HG03097 (cell line): ENCODE data around the gene ADAM19.
"Not testable (repeated sequence)": the region's sequence is repeated elsewhere in the genome, so short reads cannot be mapped to it uniquely, and the experiment has no call there.

ENCODE experiments used
- ATAC-seq: cut with Tn5 transposase; IDR thresholded peaks from one replicate; pipeline ENCODE4 v1.9.1; 2021; ENCODE audit not compliant: unreplicated experiment, low FRiP score

The ADAM19 gene

DNA sequence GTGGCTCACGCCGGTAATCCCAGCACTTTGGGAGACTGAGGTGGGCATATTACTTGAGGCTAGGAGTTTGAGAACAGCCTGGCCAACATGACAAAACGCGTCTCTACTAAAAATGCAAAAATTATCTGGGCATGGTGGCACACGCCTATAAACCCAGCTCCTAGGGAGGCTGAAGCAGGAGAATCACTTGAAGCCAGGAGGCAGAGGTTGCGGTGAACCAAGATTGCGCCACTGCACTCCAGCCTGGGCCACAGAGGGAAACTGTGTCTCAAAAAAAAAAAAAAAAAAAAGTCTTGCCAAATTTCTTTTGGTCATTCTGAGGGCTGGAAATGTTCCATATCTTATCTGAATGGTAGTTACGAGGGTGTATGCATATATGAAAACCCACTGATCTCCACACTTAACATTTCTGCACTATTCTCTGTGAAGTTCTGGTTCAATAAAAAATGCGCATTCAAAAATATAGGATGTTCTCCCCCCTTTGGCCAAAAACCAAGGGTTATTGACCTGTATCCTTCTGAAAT is 129.1 kb downstream of the ADAM19 start:
- no peak for ATAC-seq

DNA sequence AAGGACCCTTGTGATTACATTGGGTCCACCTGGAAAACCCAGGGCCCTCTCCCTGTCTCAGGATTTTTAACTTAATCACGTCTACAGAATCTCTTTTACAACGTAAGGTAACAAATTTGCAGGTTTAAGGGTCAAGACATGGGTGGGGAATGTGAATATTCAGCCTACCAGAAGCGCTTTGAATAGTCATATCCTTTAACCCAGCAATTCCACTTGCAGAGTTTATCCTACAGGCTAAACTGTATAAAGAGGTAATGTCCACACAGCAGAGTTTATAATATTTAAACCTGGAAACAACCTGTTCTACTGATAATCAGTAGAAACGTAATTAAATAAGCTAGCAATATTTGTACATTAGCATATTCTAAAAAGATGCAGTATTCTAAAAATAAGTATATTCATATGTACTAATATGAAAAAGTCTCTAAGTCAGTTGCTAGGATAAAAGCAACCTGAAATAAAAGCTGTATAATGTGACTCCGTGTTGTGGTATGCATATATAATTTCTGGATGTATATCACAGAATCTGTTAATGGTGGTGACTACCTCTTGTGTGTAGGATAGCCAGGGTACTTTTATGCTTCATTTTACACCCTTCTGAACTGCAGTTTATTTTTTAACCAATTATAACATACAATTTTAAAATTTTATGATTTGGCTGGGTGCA is 129.7 kb downstream of the ADAM19 start:
- no peak for ATAC-seq

DNA sequence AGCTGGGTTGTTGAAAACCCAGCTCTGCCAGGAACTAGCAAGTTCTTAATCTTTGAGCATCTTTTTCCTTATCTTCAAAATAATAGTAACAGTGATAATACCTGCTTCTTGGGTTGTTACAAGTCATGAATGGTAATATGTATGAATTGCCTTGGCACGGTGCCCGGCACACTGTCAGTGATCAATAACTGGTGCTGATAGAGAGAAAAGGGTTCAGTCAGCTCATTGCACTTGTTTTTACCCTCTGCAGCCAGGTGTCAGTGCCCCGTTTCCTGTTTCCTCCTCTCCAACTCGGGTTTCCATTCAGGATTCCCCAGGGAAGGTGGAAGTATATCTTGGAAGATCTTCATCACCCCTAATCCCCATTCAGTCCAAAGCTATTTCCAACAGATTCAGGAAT is 131.4 kb downstream of the ADAM19 start:
- ATAC-seq, result no peak

DNA sequence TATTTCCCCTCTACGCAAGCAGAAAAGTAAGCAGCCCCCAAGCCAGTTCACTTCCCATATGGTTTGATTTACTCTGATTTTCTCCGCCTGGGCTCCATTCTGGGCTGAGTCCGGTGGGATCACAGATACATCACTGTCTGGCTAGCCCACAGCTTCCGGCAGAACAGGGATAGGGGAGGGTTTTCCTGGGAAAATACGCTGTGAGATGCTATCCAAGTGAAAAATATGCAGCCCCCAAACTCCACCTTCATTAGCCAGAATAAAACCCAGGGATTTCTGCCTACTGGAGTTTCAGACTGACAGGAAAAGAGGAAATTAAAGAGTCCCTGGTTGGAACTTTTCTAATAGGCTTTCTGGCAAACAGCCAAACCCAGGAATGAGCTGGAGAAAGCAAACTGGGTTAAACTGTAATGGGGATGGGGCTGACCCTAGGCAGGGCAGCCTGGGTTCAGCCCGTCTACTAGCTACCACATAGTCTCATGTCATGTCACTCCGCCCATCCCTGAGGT is 132.5 kb downstream of the ADAM19 start:
- no peak for ATAC-seq

DNA sequence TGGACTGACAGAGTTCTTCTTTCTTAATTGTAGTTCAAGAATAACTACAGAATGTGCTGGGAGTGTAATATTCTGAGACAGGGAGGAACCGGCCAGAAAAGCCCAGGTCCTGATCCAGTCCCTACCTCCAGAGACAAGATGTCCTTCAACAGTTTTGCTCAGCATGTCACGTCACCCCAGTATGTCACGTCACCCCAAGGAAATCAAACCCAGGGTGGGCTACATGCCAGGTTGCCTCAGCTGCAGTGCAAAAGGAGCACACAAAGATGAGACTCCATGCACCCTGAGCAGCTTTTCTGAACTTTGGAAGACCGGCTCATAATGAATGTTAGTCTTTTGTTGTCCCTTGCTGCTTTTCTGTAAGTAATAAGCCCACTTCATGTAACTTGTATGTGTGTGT is 141.5 kb downstream of the ADAM19 start:
- no peak for ATAC-seq

DNA sequence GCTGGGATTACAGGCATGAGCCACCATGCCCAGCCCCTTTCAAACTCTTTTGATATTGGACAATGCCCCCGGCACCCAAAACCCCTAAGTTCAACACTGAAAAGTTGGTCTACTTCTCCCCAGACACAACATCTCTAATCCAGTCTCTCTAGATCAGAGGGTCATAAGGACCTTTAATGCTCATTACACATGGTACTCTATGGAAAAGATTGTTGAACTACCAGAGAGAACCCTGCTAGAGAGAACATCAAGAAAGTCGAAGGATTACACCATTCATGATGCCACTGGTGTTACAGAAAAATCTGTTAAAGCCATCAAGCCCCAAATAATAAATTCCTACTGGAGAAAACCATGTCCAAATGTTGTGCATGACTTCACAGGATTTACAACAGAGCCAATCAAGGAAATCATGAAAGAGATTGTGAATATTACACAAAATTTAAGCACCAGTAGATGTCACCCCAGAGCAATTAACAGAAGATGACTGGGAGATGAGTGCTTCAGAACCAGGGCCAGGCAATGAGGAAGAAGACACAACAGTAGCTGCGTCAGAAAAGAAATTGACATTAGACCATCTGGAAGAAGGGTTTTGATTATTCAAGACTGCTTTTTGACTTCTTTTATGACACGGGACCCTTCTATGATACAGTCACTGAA is 143.9 kb downstream of the ADAM19 start:
- no peak for ATAC-seq

DNA sequence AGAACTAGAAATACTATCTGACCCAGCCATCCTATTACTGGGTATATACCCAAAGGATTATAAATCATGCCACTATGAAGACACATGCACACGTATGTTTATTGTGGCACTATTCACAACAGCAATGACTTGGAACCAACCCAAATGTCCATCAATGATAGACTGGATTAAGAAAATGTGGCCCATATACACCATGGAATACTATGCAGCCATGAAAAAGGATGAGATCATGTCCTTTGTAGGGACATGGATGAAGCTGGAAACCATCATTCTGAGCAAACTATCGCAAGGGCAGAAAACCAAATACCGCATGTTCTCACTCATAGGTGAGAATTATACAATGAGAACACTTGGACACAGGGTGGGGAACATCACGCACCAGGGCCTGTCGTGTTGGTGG is 145.7 kb downstream of the ADAM19 start:
- not testable (repeated sequence) for ATAC-seq
